C4-2B (cell line): ENCODE measurements around the gene RAB12.

ENCODE experiments used
- CTCF ChIP-seq: fragments of 450-650 bp; conservative IDR thresholded peaks from 2 replicates; pipeline ENCODE4 v1.5.1; 2017; ENCODE audit warnings: mild to moderate bottlenecking
- ZFX ChIP-seq: fragments of 450-650 bp; IDR thresholded peaks from 2 replicates; pipeline ENCODE4 v1.6.1; 2017

GRCh38 chr18:8685141-8685913 is 76.1 kb downstream of the RAB12 start:
- TF ChIP-seq CTCF, result no peak
- no peak for TF ChIP-seq ZFX
